ENCODE measurements around the gene PTTG1IP2.

DNA sequence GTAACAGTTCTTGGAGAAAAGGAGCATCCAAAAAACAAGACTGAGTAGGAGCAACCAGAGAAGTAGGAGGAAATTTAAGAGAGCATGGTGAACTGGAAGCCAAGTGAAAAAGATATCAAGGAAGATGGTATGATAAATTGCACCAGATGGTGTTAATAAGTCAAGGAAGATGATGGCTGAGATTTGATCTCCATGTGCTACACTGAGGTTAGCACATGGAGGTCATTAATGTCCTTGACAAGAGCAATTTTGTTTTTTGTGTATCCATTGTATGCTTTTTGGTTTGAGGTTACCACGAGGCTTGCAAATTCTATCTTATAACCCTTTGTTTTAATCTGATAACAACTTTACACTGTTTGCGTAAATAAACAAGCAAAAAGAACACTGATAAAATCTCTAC, 11.3 kb upstream of the PTTG1IP2 start:
- TF ChIP-seq FOXA1 (IDR thresholded peaks at IDR 0.05) (no peak), ELF4 (IDR thresholded peaks at IDR 0.05) (no peak), FOXK2 (IDR thresholded peaks at IDR 0.05) (no peak), BHLHE40 (IDR thresholded peaks at IDR 0.05; ENCODE audit: borderline replicate concordance) (no peak)
